RPMI7951 (cell line): ENCODE data around the gene ZFHX3. TPM values are rescaled to one million over a fixed set of nuclear protein-coding genes. Genes with fewer than 3 reads are reported as not detected.

ENCODE experiments used
- DNase-seq: peaks from one replicate; pipeline ENCODE4 v3.0.0-alpha.2; 2012; ENCODE audit warnings: low read depth
- total RNA-seq: library from RNA; depleted of rRNA; stranded (reverse); fragments of >200 nt; shearing (Covaris generic); gene quantifications from 2 replicates; pipeline ENCODE4 v1.2.3, GENCODE V29; 2014

Gene ZFHX3
- total RNA-seq, 1 experiment from 2014 or later = 2.2 TPM

DNA sequence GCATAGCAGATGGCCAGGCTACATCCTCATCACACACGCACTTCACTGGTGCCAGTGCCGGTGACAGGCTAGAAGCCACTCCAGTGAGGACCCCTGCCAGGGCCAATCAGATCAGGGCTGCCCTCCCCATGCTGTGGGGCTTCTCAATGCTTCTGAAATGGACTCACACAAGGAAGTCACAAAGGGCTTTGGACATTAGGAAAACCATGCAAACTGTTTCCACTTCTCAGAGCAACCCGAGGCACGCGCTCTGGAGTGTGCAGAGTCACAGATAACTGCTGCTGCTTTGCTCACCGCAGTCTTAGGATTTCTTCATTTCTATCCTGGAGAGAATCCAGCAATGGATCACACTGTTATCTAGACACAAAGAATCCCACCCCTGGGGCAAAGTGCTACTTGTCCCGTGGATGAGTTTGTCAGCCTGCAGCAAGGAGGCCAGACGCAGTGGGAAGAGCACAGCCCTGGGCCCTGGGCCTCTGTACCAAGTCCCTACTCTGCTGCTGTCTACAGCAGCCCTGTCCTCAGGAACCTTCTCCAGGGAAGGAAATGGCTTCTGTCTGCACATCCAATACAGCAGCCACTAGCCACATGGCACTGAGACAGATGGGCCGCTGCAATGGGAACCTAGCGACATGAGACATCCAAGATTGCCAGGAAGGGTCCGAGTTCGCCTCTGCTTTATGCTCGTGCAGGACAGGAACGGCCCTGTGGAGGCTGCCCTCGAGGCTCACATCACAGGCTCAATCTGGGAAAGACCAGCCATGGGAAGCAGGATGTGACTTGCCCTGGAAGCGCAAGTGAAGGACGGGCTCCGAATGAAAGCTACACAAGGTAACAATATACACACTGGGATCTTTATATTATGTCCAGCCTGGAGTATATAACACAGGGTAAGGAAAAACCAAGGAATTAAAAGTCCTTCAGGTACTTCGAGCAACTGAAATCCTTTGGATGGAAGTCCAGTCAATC, 169.3 kb downstream of the ZFHX3 start:
- DNase-seq = peak; percentile 93

DNA sequence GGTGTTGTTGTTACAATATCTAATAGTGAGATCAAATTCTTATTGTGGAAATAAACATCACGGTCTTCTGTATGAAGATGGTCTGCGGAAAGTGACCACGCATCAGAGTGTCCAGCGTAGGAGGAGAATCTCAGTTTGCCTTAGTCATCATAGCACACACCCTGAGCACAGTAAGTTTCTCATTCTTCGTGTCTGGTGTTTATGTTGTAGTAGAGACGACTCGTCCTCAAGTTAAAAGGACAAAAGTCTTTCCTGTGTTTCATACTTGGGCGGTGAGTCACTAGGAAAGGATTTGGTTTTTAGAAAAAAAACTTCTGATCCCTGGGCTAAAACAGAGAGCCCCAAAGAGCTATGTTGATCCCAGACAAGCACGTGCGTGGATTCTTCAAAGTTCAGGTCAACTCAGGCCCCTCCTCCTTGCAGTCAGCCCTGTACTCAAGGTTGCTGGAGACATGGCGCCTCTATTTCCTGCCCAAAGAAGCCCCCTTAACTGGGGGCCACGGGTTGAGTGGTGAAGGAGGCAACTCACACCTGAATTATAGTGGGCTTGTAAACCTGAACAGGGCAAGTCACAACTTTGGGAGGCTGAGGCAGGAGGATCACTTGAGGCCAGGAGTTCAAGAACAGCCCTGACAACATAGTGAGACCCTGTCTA, 170.4 kb downstream of the ZFHX3 start:
- DNase-seq = peak; percentile 97

DNA sequence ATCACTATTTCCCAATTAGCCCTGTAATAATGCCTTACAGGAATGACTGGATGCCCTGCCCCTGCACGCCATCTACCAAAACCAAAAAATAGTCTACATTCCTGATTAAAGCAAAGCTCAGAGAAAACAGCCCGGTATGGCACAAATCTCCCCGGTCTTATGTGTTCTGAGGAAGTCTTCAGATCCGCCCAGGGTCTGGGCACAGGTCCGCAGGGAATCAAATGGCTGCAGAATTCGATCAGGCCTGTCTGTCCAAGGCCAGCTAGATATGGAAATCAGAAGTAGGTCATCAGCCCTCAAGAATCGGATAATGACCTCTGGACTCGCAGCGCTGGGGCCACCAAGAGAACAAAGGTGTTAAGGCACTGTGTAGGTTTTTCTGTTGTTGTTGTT, 171.0 kb downstream of the ZFHX3 start:
- DNase-seq = peak; percentile 32

DNA sequence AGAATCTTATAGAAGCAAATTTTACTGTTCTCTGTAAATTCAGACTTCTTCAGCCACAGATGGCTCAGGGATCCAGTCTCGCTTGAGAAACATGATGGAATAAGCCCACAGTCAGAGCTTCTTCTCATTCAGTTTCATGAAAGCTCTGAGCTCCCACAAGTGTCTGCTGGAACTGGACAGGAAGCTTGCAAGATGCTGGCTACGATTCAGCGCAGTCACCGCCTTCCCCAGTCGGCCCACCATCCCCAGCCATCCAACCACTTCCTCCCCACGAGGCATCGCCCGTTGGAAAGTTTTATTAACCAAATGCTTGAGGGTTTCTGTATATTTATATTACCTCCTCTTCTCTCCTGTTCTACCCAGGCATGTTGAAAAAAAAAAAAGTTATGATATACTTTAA, 171.7 kb downstream of the ZFHX3 start:
- DNase-seq = peak; percentile 89

DNA sequence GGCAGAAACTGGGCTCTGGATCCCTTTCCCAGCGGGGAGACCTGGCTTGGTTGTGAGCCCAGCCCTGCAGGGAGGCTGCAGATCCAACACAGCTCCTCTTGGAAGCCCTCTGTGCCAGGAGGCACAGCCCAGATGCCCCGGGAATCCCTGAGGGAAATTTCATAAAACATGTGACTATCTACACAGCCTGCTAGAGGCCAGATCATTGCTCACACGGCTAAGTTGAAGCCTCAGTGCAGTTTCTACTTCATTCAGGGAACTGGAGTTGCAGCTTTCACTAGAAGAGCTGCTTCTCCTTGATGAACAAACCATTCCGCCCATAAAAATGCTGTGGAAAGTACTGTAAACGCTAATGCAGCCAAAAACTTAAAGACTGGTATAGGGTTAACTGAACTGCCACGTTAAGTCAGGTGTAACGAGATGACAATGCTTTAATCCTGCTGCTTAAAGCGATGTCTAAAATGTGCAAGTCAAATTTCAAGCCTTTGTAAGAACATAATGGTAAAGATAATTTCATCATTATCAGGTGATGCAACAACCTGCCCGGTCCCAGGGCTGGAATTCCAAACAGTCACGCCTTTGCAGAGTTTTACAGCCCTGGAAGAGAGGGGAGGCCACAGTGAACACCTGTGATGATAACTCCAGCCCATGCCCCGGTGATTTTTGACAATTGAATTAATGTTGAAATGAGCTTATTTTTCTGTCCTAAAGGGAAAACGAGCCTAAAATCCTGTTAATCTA, 172.5 kb downstream of the ZFHX3 start:
- DNase-seq = peak; percentile 14

DNA sequence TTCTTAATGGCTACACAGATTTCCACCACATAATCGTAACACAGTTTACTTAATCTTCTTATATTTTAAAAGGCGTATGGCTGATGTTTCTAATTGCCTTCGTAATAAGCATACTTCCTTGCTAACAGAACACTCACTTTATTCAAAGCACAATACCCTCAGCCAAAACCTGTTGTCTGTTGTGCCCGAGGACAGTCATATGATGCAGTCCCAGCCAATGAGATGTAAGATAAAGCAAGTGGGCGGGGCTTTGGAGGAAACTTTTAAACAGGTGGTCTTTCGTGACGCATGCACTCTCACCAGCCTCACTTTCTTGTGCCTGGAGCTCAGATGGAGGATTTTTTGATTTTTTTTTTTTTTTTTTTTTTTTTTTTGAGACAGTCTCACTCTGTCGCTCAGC, 174.1 kb downstream of the ZFHX3 start:
- DNase-seq = no peak

DNA sequence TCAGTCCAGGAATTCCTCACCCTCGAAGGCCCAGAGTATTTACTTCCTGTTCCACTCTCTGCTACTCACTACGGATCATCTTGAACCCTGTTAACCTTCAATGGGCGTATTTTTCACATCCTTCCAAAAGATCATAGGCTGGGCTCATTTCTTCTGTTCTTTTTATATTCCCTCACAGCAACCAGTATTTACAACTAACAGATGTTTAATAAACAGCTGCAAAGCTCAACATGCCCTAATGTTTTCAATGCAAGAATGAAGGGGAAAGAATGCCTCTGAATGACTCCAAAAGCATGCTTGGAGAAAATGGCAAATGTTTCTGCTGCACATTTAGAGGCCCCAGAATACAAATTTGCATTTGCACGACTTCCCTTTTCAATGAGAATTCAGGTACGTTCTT, 174.9 kb downstream of the ZFHX3 start:
- no peak for DNase-seq

DNA sequence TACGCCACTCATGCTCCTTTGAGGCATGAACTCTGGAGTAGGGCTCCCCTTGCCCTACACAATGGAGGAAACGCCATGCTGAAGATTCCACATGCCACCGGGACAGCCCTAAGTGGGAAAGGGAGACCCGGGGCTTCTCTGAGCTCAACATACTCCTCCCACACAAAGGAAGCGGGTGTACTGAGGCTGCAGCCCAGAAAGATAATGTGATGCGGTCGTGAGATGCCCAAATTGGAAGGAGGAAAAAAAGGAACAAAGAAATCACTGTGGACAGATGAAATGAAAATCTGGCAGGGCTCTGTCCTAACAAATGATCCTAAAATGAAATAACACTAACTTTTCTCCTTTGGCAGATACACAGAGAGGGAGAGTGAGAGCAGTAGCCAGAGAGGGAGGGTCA, 182.1 kb downstream of the ZFHX3 start:
- no peak for DNase-seq

DNA sequence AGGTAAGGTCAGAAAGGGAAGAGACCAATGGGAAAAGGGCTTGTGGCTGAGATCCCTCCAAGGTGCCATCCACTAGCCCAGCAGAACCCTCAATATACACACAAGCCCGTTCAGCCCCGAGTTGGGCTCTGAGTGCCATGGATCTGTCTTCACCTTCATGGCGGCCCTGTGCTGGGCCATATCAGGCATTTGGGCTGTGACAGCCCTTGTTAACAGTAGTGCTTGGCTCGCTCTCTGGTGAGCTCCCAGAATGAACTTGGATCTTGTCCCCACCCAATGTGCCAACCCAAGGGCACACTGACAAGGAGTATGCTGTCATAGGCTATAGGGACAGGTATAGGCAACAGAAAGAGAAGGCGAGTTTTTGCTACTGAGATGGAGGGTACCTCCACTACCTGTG, 182.7 kb downstream of the ZFHX3 start:
- DNase-seq = no peak

DNA sequence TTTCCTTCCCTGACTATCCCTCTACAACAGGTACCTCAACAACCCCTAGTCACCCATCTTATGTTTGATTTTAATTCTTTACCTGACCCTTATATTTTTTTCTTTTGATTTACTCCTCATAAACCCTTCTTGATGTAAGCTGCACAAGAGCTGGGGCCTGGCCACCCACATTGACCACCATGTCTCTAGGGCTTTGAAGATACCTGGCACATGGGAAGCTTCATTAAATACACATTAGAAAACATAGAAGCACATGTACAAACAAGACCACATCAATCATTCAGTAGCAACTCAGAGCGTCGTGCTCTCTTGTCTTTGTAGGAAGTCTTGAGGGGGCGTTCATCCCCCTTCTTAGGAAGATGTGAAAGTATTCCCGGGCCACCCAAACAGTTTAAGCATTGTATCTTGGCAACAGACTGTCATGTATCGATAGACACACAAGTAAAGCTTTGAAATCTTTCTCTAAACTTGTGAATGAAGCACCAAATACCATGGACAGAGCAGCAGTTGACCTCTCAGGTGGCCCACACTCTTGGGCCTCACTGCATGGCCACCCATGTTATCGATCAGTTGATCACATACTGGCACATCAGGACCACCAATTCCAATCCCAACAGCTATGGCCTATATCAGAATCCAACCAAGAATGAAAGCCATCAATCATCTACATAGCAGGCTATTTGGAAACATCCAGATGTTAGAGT, 183.6 kb downstream of the ZFHX3 start:
- no peak for DNase-seq

DNA sequence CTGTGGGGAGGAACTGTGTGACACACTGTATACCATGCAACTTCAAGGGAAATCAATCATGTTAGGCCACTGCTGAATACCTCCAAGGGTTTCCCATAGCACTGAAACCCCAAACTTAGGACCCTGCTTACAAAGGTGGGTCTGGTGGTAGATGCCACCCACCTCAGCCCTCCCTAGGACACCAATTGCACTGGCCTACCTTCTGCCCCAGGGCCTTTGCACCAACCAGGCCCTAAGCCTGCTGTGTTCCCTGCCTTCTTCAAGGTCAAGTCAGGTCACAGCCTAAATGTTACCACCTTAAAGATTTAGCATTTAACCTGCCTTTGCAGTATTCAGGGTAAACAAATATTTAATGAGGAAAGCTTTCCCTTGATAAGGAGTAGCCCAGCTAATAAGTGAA, 185.8 kb downstream of the ZFHX3 start:
- no peak for DNase-seq

DNA sequence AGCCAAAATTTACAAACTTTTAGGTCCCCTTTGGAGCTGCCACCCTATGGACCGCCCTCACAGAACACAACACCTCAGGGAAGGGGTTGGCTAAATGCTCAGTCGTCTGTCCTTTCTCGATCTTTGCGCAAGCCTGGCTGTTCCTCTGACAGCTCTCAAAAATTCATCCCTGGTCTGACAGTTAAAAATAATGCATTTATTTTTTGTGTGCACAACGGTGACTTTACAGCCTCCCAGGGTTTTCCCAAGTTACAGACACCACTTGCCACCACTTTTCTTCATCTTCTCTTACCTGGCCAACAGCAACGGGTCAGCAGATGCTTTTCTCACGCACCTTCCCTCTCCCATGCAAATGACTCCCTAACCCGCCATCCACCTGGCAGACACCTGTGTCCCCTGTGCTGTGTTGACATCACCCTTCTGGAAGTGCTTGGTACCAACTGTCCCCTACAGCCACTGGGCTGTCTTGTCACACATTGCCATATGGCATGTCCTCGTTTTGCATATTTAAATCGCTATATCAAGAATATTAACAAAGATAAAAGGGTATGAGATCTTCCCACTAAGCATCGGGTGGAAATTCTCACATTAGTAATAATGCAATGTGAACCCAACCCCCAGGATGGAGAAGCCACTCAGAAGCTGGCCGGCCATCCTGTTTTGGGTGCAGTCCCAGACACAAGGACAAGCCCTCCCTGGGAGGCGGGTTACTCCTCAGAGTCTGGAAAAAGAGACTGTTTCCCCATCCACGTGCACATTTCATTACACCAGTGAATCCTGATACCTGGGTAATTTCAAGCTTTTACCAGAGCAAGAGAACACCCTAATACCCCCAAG, 187.0 kb downstream of the ZFHX3 start:
- no peak for DNase-seq

DNA sequence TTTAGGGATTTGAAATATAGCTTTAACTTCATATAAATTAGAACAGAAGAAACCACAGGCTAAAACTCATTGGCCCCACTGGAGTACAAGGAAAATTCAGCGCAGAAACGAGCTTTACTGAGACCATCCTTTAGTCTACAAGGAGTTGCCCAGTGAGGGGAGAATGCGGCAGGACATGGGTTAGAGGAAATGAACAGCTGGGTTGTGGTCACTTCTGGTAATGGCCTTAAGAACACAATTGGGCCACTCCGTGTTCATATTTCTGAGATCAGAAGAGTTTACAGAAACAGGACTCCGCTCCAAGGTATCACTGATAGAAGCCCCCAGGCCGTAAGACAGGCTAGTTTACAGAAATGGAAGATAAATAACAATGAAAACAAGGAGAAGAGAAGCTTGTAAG, 188.3 kb downstream of the ZFHX3 start:
- no peak for DNase-seq

DNA sequence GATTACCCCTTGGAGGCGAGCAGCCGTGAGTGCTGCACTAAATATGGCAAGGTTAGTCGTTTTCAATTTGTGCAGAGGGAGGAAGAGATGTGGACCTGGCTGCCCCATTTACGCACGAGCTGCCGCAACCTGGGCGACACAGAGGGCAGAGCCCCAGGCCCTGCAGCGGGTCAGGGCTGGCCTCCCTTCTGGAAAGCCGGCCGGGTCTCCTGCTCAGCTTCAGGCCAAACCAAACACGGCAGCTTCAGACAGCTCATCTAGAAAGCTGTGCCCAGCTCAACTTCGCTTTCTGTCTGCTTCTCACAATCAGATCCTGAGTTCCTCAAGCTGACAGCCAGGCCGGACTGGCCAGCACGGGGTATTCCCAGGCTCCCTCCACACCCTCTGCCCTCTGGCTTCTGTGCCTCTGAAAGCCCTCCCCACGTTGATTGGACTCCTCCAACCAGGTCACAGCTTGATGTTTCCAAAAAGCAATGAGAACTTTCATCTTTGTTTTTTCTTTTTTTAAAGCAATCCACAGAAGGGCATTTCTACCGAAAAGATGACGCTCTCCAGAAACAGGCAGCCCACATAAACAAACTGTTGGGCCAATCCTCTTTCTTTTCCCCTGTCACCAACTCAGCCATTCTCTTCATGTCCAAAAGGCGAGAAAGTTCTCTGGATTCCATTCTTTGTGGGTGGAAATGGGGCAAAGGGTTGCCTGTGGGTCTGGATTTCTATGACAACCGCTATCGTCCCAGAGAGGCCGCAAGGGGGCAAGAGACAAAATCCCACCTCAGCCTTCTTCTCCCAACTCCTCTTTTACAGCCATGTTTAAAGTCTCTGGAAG, 189.0 kb downstream of the ZFHX3 start:
- no peak for DNase-seq

DNA sequence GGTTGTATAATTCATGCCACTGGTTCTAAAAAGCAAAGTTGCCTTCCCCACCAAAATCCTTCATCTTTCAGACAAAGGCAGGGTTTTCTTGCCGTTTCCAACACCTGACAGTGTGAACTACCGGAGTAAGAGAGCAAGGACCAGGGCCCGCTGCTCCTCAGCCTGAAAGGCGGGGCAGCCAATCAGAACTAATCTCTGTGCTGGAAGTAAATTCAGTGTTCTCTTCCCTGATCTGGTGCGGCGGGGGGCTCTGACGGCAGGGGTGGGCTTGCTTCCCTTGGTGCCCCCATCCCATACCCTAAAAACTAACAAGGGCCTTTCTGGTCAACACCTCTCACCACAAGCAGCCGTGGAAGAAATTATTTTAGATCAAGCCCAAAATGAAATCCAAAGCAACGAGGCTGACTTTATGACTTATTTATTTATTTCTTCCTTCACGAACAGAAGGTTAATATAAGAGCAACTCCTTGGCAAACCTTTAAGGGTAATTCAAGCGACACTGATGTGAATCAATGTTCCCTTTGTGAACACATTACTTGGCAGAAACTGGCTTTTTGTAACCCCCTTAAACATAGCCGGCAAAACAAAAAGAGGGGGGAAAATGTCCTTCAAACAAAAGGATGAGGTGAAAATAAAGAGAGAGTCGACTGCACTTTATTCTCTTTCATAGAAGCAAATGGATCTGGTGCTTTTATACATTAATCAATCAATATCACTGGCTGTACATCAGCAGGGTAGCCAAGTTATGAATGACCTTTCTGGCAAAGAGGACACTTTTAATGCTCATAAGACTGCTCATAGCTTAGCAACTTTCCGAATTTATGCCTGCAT, 189.9 kb downstream of the ZFHX3 start:
- no peak for DNase-seq

DNA sequence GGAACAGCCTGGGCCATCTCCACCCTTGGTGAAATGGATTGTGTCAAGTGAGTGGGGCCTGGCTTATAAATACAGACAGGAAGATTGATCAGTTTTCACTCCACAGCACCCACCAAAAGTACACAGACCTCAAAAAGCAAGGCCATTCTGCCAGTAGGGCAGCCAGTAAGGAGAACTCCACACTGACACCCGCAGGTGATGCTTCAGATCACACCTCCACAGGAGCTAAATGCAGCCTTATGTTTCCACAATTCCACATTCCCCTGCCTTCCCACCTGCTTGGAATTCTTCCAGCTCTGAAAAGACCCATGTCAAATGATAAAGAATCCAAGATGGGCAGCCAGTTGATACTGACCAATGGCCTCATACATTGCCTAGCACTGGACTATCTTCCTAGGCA, 191.1 kb downstream of the ZFHX3 start:
- peak; percentile 17 for DNase-seq

DNA sequence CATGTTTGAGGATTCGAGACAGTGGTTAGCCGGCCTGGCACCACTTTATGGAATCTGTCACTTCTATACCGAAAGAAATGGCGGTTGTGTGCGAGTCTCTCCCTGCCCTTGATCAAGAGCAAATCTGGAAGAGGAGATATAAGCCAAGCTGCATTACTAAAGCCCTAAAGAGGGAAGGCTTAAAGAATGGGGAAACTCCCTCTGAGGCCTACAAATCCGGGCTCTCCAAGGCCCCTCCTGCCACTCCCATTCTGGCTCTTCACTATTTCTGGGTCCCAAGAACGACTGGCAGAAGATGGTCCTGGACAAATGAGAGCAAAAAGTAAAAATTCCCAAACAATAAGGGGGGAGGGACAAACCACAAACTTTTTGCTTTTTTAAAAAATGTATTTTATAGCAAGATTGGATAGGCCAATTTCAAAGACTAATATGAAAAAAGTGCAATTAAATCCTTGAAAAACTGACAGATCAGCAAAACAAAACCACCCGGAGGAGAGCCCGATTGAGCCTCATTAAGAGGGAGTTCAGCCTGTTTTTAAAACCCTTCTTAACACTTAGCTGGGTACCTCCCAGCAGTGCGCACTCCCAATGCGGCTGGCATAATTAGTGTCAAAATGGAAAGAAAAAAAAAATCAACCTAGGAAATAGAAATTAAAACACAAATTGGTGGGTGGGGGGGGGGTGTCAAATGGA, 193.5 kb downstream of the ZFHX3 start:
- no peak for DNase-seq

DNA sequence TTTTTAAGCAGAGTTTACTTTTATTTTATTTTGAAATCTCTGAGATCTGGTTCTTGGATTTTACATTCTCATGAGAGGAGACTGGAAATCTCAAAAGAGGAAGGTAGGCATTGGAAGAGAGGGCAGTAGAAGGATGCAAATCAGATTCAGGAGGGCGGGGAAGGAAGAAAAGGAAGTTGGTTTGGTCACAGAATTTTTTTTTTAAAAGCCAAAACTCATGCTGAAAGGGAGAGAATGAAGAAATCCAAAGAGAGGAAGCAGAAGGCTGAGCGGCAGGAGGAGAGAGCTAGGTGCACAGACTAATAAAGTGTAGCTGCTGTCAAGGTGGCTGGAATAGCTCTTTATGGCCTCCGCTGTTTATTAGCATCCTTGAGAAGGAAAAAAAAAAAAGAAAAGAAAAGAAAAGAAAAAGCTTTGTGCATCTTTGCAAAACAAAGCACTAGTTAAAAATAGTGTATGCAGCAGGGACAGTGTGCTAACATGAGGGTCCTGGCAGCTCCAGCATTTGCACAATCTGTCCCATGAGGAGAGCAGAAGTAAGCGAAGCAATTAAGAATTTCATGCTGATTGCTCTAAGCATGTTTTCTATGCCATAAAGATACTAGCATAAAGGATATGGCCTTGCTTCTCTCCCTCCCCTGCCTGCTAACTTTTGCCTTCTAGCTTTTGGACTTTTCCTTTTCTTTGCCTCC, 194.2 kb downstream of the ZFHX3 start:
- DNase-seq = no peak
